Lung (tissue), 12 donors: ENCODE results near the gene TMEM259. TPM values are rescaled to one million over a fixed set of nuclear protein-coding genes. Genes with fewer than 3 reads are reported as not detected.

Experiments used
- ATAC-seq: fragments of 200-7000 bp; cut with Tn5 transposase; one replicate; pipeline ENCODE4 v1.9.1; 2020; ENCODE audit warnings: moderate number of reproducible peaks; ENCODE audit not compliant: insufficient read depth, low FRiP score
- DNase-seq, 3 donors: peaks; one replicate each; pipeline ENCODE4 v3.0.0-alpha.2; 2013 to 2017
- H3K27ac ChIP-seq, 2 donors: one replicate each; pipeline ENCODE4 v1.5.1; 2013; ENCODE audit warnings: mild to moderate bottlenecking in 2 of 2, moderate library complexity in 2 of 2, control low read depth in 1 of 2, inconsistent platforms in 1 of 2, low read depth in 1 of 2, low read length in 1 of 2
- H3K27me3 ChIP-seq, 3 donors: one replicate each; pipeline ENCODE4 v1.5.1; 2013; ENCODE audit warnings: low read length in 2 of 3; ENCODE audit not compliant: control insufficient read depth in 3 of 3, insufficient read depth in 3 of 3
- H3K36me3 ChIP-seq, 4 donors: one replicate each; pipeline ENCODE4 v1.5.1; 2013; ENCODE audit warnings: low read length in 4 of 4, mild to moderate bottlenecking in 1 of 4, moderate library complexity in 1 of 4; ENCODE audit not compliant: control insufficient read depth in 4 of 4, insufficient read depth in 4 of 4
- H3K4me1 ChIP-seq, 5 donors: one replicate each; pipeline ENCODE4 v1.5.1; 2013; ENCODE audit warnings: low read length in 5 of 5, mild to moderate bottlenecking in 2 of 5, moderate library complexity in 1 of 5; ENCODE audit not compliant: control insufficient read depth in 5 of 5, insufficient read depth in 5 of 5
- H3K4me3 ChIP-seq: one replicate; pipeline ENCODE4 v1.5.1; 2013; ENCODE audit warnings: mild to moderate bottlenecking, control low read depth, moderate library complexity
- H3K9ac ChIP-seq, 2 donors: one replicate each; pipeline ENCODE4 v1.5.1; 2013; ENCODE audit warnings: low read length in 2 of 2, control low read depth in 1 of 2; ENCODE audit not compliant: insufficient read depth in 1 of 2
- H3K9me3 ChIP-seq, 4 donors: one replicate each; pipeline ENCODE4 v1.5.1; 2013; ENCODE audit warnings: low read length in 3 of 4, mild to moderate bottlenecking in 1 of 4, moderate library complexity in 1 of 4; ENCODE audit not compliant: control insufficient read depth in 4 of 4, insufficient read depth in 3 of 4
- WGBS, 2 donors: extraction: QIAGEN DNeasy Blood & Tissue Kit; methylation state at CpG; one replicate each; pipeline ENCODE4 v1.1.7; 2013; 5-methylcytosine and 5-hydroxymethylcytosine counted together
- polyA plus RNA-seq, 2 donors: library from polyadenylated mRNA; stranded (reverse); fragments of 200-250 nt; gene quantifications; one replicate each; pipeline ENCODE4 v1.2.1, GENCODE V29; 2013
- total RNA-seq, 2 donors: library from RNA; depleted of rRNA in 1 of 2; stranded (reverse); fragments of >200 nt in 1 of 2; gene quantifications; one replicate each; pipeline ENCODE4 v1.2.1, GENCODE V29; 2014 to 2021
- TF ChIP-seq, protein P1 (sequence below): IDR thresholded peaks from 2 replicates; pipeline ENCODE4 v1.5.1; 2012; ENCODE audit warnings: mild to moderate bottlenecking; ENCODE audit errors: control extremely low read depth, extremely low read depth
- donor health status: control.
- donor health status: control.
- donor health status: Bipolar disorder and iron deficiency.
- donor health status: healthy.
- donor health status: DM: yes; HTN: yes; CAD: no.

Gene TMEM259
- total and polyA plus RNA-seq, 4 donors: 61.1 to 262 (median 195) TPM

GRCh38 chr19:1046117-1046626, 25.2 kb upstream of the TMEM259 start:
- DNase-seq (no peak), ATAC-seq (no peak)
- Histone ChIP-seq H3K27ac (no peak overlapping the region), H3K4me1 (peaks cover 0 to 19% (median under 1%) of the 10 kb centered on the region in 5 donors), H3K9me3 (no peaks in the 10 kb centered on the region), H3K36me3 (peaks cover 0 to 10% (median 0%) of the 10 kb centered on the region in 4 donors), H3K4me3 (no peak overlapping the region), H3K9ac (no peak overlapping the region), H3K27me3 (no peaks in the 10 kb centered on the region)
- WGBS, 2 donors: 94% methylated on average over 33 of the region's 33 CpGs
- TF ChIP-seq, protein P1, sequence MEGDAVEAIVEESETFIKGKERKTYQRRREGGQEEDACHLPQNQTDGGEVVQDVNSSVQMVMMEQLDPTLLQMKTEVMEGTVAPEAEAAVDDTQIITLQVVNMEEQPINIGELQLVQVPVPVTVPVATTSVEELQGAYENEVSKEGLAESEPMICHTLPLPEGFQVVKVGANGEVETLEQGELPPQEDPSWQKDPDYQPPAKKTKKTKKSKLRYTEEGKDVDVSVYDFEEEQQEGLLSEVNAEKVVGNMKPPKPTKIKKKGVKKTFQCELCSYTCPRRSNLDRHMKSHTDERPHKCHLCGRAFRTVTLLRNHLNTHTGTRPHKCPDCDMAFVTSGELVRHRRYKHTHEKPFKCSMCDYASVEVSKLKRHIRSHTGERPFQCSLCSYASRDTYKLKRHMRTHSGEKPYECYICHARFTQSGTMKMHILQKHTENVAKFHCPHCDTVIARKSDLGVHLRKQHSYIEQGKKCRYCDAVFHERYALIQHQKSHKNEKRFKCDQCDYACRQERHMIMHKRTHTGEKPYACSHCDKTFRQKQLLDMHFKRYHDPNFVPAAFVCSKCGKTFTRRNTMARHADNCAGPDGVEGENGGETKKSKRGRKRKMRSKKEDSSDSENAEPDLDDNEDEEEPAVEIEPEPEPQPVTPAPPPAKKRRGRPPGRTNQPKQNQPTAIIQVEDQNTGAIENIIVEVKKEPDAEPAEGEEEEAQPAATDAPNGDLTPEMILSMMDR: no peak

DNA sequence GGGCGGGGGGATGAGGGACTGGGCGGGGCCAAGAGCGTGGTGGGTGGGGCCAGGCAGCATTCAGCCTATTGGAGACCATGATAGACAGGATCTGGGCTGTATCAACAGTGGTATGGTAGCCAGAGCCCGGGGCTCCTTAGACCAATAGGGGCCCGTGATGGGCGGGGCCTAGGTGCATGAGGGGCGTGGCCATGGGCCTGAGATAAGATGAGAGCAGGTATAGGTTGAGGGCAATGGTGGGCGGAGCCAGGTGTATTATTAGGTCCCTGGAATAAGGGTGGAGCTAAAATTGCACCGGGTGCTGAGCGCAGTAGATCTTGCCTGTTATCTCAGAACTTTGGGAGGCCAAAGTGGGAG, 24.3 kb upstream of the TMEM259 start:
- Histone ChIP-seq H3K27me3 (no peaks in the 10 kb centered on the region), H3K36me3 (peaks cover 0 to 10% (median 0%) of the 10 kb centered on the region in 4 donors), H3K27ac (no peak overlapping the region), H3K4me1 (peaks cover 0 to 27% (median 3%) of the 10 kb centered on the region in 5 donors), H3K9ac (no peak overlapping the region), H3K4me3 (no peak overlapping the region), H3K9me3 (no peaks in the 10 kb centered on the region)
- 80 to 86% methylated on average over 10 of the region's 10 CpGs for WGBS, 2 donors
- ATAC-seq (no peak), DNase-seq (no peak)
- TF ChIP-seq, protein P1: no peak

DNA sequence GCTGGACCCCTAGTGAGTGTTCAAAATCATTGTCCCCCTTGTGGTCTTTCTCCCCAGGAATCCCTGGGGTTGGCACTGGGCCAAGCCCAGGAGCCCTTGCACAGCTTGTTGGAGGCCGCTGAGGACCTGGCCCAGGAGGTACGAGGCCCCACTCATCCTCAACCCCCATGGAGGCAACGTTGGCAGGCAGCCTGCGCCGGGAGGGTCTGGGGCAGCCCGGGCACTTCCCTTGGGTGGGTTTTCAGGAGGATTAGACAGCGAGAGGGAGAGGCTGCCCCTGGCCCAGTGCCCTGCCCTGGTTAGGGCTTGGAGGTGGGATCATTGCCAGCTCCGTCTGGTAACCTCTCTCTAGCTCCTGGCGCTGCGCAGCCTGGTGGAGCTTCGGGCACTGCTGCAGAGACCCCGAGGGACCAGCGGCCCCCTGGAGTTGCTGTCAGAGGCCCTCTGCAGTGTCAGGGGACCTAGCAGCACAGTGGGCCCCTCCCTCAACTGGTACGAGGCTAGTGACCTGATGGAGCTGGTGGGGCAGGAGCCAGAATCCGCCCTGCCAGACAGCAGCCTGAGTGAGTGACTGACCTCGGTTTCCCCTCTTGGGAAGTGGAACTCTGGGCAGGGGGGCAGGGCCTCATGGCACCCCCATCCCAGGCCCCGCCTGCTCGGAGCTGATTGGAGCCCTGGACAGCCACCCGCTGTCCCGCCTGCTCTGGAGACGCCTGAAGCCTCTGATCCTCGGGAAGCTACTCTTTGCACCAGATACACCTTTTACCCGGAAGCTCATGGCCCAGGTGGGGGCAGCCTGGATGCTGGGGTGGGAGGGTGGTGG, 22.0 kb upstream of the TMEM259 start:
- Histone ChIP-seq H3K9me3 (no peaks in the 10 kb centered on the region), H3K27ac (no peak overlapping the region), H3K4me3 (no peak overlapping the region), H3K27me3 (no peaks in the 10 kb centered on the region), H3K36me3 (peaks cover 0 to 10% (median 3%) of the 10 kb centered on the region in 4 donors), H3K9ac (no peak overlapping the region), H3K4me1 (peaks cover 0 to 36% (median 3%) of the 10 kb centered on the region in 5 donors)
- DNase-seq: peak in 2 of 3 donors; percentile 40 to 51
- ATAC-seq: no peak
- 74 to 84% methylated on average over 23 of the region's 23 CpGs for WGBS, 2 donors
- TF ChIP-seq, protein P1: no peak
